Fibroblast of lung (primary cell): ENCODE data around the gene ZNF277.

Source experiments
- CTCF ChIP-seq, 2 donors: IDR thresholded peaks in 1 of 2; conservative IDR thresholded peaks in 1 of 2; 1 replicate in 1 of 2; 2 replicates in 1 of 2; pipeline ENCODE4 v1.5.1; 2011 to 2012; ENCODE audit warnings: low read length in 2 of 2, control low read depth in 1 of 2, inconsistent platforms in 1 of 2, low read depth in 1 of 2, mild to moderate bottlenecking in 1 of 2
- EZH2 ChIP-seq: IDR thresholded peaks from 2 replicates; pipeline ENCODE4 v1.5.1; 2012; ENCODE audit warnings: low read length, control low read depth, mild to moderate bottlenecking; ENCODE audit errors: missing control alignments

GRCh38 chr7:112168915-112169314, 37.6 kb upstream of the ZNF277 start:
- TF ChIP-seq CTCF (conservative IDR thresholded peaks at IDR 0.05 in 1 of 2, IDR thresholded peaks at IDR 0.05 in 1 of 2; ENCODE audit: low read depth in 1 of 2, low read length in 2 of 2) (no peak), EZH2 (no peak)
